Activated T-helper 1 cell treated with anti-CD3 and anti-CD28 coated beads, Interleukin-12 subunit alpha, Interleukin-12 subunit beta, Interleukin-2, Interleukin-4 antibody, amounts not matched to agents 30 ng/mL and 10 ng/mL and 1 ng/mL, durations not matched to agents 14 hours and 24 hours and 36 hours (primary cell): ENCODE data around the gene RLBP1. TPM values are rescaled to one million over a fixed set of nuclear protein-coding genes. Genes with fewer than 3 reads are reported as not detected.
A peak's percentile ranks its signal among the peaks of the same experiment; 100 is the strongest.

Experiments
- DNase-seq: peaks from one replicate; pipeline ENCODE4 v3.0.0; 2021; ENCODE audit warnings: low spot score
- H3K27ac Mint-ChIP-seq: one replicate; pipeline ENCODE4 v1.8.0; 2021; ENCODE audit warnings: mild to moderate bottlenecking, mixed read lengths
- H3K27me3 Mint-ChIP-seq: one replicate; pipeline ENCODE4 v1.8.0; 2022; ENCODE audit warnings: mild to moderate bottlenecking, moderate library complexity, mixed read lengths; ENCODE audit not compliant: insufficient read depth
- H3K36me3 Mint-ChIP-seq: one replicate; pipeline ENCODE4 v1.8.0; 2021; ENCODE audit warnings: low read depth, mixed read lengths
- H3K4me1 Mint-ChIP-seq: one replicate; pipeline ENCODE4 v1.8.0; 2021; ENCODE audit warnings: low read depth, mixed read lengths
- H3K4me3 Mint-ChIP-seq: one replicate; pipeline ENCODE4 v1.8.0; 2021; ENCODE audit warnings: mild to moderate bottlenecking, moderate library complexity, mixed read lengths
- H3K9me3 Mint-ChIP-seq: one replicate; pipeline ENCODE4 v1.8.0; 2021; ENCODE audit warnings: mixed read lengths
- intact Hi-C: fragments of 100-400 bp; cut with micrococcal nuclease; formaldehyde crosslinking; loops from one replicate; pipeline ENCODE4 v1.15.1; 2024
- total RNA-seq: library from RNA; stranded (reverse); gene quantifications from 2 replicates; pipeline ENCODE4 v1.2.3, GENCODE V29; 2022

The RLBP1 gene
- total RNA-seq, 1 donor from 2014 or later: not detected

GRCh38 chr15:89201465-89202005, 19.8 kb downstream of the RLBP1 start:
- Mint-ChIP-seq H3K36me3 (peaks cover 19% of the 10 kb centered on the region), H3K9me3 (no peaks in the 10 kb centered on the region), H3K4me1 (peaks cover 42% of the 10 kb centered on the region), H3K27ac (no peak overlapping the region), H3K27me3 (peaks cover 1% of the 10 kb centered on the region), H3K4me3 (no peak overlapping the region)
- intact Hi-C loops: no loop called here
- no peak for DNase-seq

- H3K4me1 Mint-ChIP-seq: peaks cover 40% of the 10 kb centered on the region
- intact Hi-C loops: no loop called here
- peaks cover 22% of the 10 kb centered on the region for H3K36me3 Mint-ChIP-seq
These were observed 21.2 kb downstream of the RLBP1 start for GRCh38 chr15:89200182-89200581.

GRCh38 chr15:89199746-89200145, 21.6 kb downstream of the RLBP1 start:
- no peak for DNase-seq
- H3K27me3 Mint-ChIP-seq: no peaks in the 10 kb centered on the region
- peaks cover 36% of the 10 kb centered on the region for H3K4me1 Mint-ChIP-seq
- intact Hi-C loops: no loop called here
- no peak overlapping the region for H3K27ac Mint-ChIP-seq
- no peaks in the 10 kb centered on the region for H3K9me3 Mint-ChIP-seq
- no peak overlapping the region for H3K4me3 Mint-ChIP-seq
- H3K36me3 Mint-ChIP-seq: peaks cover 22% of the 10 kb centered on the region

More at GRCh38 chr15:89200182-89200581, 21.2 kb downstream of the RLBP1 start:
- Mint-ChIP-seq H3K4me3 (no peak overlapping the region), H3K27me3 (peaks cover 1% of the 10 kb centered on the region), H3K9me3 (no peaks in the 10 kb centered on the region), H3K27ac (no peak overlapping the region)
- no peak for DNase-seq

- H3K9me3 Mint-ChIP-seq: no peaks in the 10 kb centered on the region
- no peaks in the 10 kb centered on the region for H3K27me3 Mint-ChIP-seq
- intact Hi-C loops: no loop called here
- H3K27ac Mint-ChIP-seq: no peak overlapping the region
- DNase-seq: no peak
- H3K36me3 Mint-ChIP-seq: peaks cover 23% of the 10 kb centered on the region
- H3K4me3 Mint-ChIP-seq: no peak overlapping the region
- peaks cover 28% of the 10 kb centered on the region for H3K4me1 Mint-ChIP-seq
These were observed 22.4 kb downstream of the RLBP1 start for GRCh38 chr15:89198934-89199333.

- Mint-ChIP-seq H3K4me3 (no peak overlapping the region), H3K4me1 (peaks cover 20% of the 10 kb centered on the region)
These were observed 23.2 kb downstream of the RLBP1 start for GRCh38 chr15:89198196-89198595.

GRCh38 chr15:89197503-89197971, 23.8 kb downstream of the RLBP1 start:
- Mint-ChIP-seq H3K27ac (peak overlapping the region; percentile 78), H3K4me1 (peaks cover 20% of the 10 kb centered on the region), H3K4me3 (no peak overlapping the region), H3K36me3 (peaks cover 25% of the 10 kb centered on the region), H3K9me3 (no peaks in the 10 kb centered on the region), H3K27me3 (no peaks in the 10 kb centered on the region)
- intact Hi-C loops: no loop called here
- no peak for DNase-seq

More at GRCh38 chr15:89198196-89198595, 23.2 kb downstream of the RLBP1 start:
- H3K36me3 Mint-ChIP-seq: peaks cover 22% of the 10 kb centered on the region
- H3K9me3 Mint-ChIP-seq: no peaks in the 10 kb centered on the region
- no peak for DNase-seq
- H3K27me3 Mint-ChIP-seq: no peaks in the 10 kb centered on the region
- intact Hi-C loops: no loop called here
- no peak overlapping the region for H3K27ac Mint-ChIP-seq

- Mint-ChIP-seq H3K4me1 (peaks cover 15% of the 10 kb centered on the region), H3K27me3 (no peaks in the 10 kb centered on the region), H3K27ac (peak overlapping the region; percentile 78), H3K9me3 (no peaks in the 10 kb centered on the region), H3K36me3 (peaks cover 24% of the 10 kb centered on the region), H3K4me3 (no peak overlapping the region)
- no peak for DNase-seq
- intact Hi-C loops: no loop called here
These were observed 24.4 kb downstream of the RLBP1 start for GRCh38 chr15:89196994-89197393.

GRCh38 chr15:89196241-89196640, 25.1 kb downstream of the RLBP1 start:
- no peak for DNase-seq
- H3K4me3 Mint-ChIP-seq: no peak overlapping the region
- H3K9me3 Mint-ChIP-seq: no peaks in the 10 kb centered on the region
- H3K27ac Mint-ChIP-seq: no peak overlapping the region
- intact Hi-C loops: no loop called here
- peaks cover 25% of the 10 kb centered on the region for H3K36me3 Mint-ChIP-seq
- H3K27me3 Mint-ChIP-seq: no peaks in the 10 kb centered on the region
- peaks cover 11% of the 10 kb centered on the region for H3K4me1 Mint-ChIP-seq

- Mint-ChIP-seq H3K4me3 (no peak overlapping the region), H3K27ac (no peak overlapping the region), H3K9me3 (no peaks in the 10 kb centered on the region), H3K36me3 (peaks cover 26% of the 10 kb centered on the region), H3K4me1 (peaks cover 8% of the 10 kb centered on the region), H3K27me3 (no peaks in the 10 kb centered on the region)
- DNase-seq: no peak
- intact Hi-C loops: no loop called here
These were observed 25.5 kb downstream of the RLBP1 start for GRCh38 chr15:89195836-89196235.

GRCh38 chr15:89194608-89195007, 26.8 kb downstream of the RLBP1 start:
- no peak overlapping the region for H3K4me3 Mint-ChIP-seq
- no peaks in the 10 kb centered on the region for H3K27me3 Mint-ChIP-seq
- intact Hi-C loops: no loop called here
- peaks cover 31% of the 10 kb centered on the region for H3K36me3 Mint-ChIP-seq
- no peaks in the 10 kb centered on the region for H3K9me3 Mint-ChIP-seq
- peaks cover 8% of the 10 kb centered on the region for H3K4me1 Mint-ChIP-seq
- no peak for DNase-seq
- no peak overlapping the region for H3K27ac Mint-ChIP-seq

- no peaks in the 10 kb centered on the region for H3K27me3 Mint-ChIP-seq
- no peak overlapping the region for H3K27ac Mint-ChIP-seq
- DNase-seq: no peak
- no peaks in the 10 kb centered on the region for H3K9me3 Mint-ChIP-seq
- peaks cover 8% of the 10 kb centered on the region for H3K4me1 Mint-ChIP-seq
- intact Hi-C loops: no loop called here
- H3K4me3 Mint-ChIP-seq: no peak overlapping the region
- H3K36me3 Mint-ChIP-seq: peaks cover 40% of the 10 kb centered on the region
These were observed 28.6 kb downstream of the RLBP1 start for GRCh38 chr15:89192766-89193165.

GRCh38 chr15:89192136-89192535, 29.2 kb downstream of the RLBP1 start:
- no peaks in the 10 kb centered on the region for H3K27me3 Mint-ChIP-seq
- intact Hi-C loops: no loop called here
- H3K4me3 Mint-ChIP-seq: no peak overlapping the region
- peaks cover 3% of the 10 kb centered on the region for H3K4me1 Mint-ChIP-seq
- H3K36me3 Mint-ChIP-seq: peaks cover 37% of the 10 kb centered on the region
- no peaks in the 10 kb centered on the region for H3K9me3 Mint-ChIP-seq
- no peak overlapping the region for H3K27ac Mint-ChIP-seq
- DNase-seq: no peak

GRCh38 chr15:89187986-89188514, 33.3 kb downstream of the RLBP1 start:
- Mint-ChIP-seq H3K4me3 (no peak overlapping the region), H3K27ac (no peak overlapping the region), H3K9me3 (no peaks in the 10 kb centered on the region), H3K27me3 (no peaks in the 10 kb centered on the region), H3K36me3 (peaks cover 31% of the 10 kb centered on the region), H3K4me1 (peaks cover under 1% of the 10 kb centered on the region)
- intact Hi-C loops: no loop called here
- DNase-seq: no peak
